Stimulated activated memory B cell treated with anti-CD40 and anti-IgM and Interleukin-4, amounts not matched to agents 10 μg/mL and 1 μg/mL and 100 μg/mL, for 72 hours (primary cell): ENCODE data around the gene EPHB3.

Experiments
- ATAC-seq: fragments of 150-1000 bp; cut with Tn5 transposase; 2 replicates; pipeline ENCODE4 v1.10.0; 2021
- H3K27ac Mint-ChIP-seq: one replicate; pipeline ENCODE4 v1.8.0; 2022; ENCODE audit warnings: mild to moderate bottlenecking, mixed read lengths
- H3K27me3 Mint-ChIP-seq: one replicate; pipeline ENCODE4 v1.8.0; 2022; ENCODE audit warnings: mixed read lengths
- H3K36me3 Mint-ChIP-seq: one replicate; pipeline ENCODE4 v1.8.0; 2022; ENCODE audit warnings: mixed read lengths
- H3K4me1 Mint-ChIP-seq: one replicate; pipeline ENCODE4 v1.8.0; 2022; ENCODE audit warnings: mixed read lengths
- H3K4me3 Mint-ChIP-seq: one replicate; pipeline ENCODE4 v1.8.0; 2022; ENCODE audit warnings: mild to moderate bottlenecking, moderate library complexity, mixed read lengths
- H3K9me3 Mint-ChIP-seq: one replicate; pipeline ENCODE4 v1.8.0; 2022; ENCODE audit warnings: mixed read lengths

Gene EPHB3

DNA sequence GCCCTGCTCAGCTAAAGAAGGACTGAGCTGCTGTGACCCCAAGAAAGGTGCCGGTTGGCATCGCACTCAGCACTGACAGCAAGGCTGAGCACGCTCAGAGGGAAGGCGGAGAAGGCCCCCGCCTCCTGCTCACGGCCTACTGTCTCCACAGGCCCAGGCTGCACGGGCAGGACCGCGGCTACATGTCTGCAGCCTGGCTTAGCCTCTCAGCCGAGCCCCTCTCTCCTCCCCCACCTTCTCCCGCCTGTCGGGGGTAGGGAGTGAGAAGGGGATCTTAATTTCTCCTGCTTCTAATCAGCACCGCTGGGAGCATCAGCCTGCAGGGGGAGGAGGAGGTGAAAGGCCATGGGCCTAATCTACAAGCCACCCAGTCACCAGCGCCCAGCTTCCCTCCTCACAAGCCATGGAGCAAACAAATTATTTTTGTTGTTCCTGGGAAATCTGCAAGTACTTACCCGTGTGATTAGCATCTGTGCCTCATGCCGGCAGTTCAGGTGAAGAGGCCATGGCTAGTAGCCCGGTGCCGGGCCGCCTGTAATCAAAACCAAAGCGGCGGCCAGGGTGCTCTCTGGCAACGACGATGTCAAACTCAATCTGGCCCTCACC lies 68.1 kb downstream of the EPHB3 start:
- Mint-ChIP-seq H3K27ac (no peak overlapping the region), H3K4me1 (no peaks in the 10 kb centered on the region), H3K4me3 (no peak overlapping the region), H3K36me3 (no peaks in the 10 kb centered on the region), H3K9me3 (no peaks in the 10 kb centered on the region), H3K27me3 (peaks cover 50% of the 10 kb centered on the region)
- peak; percentile 4 for ATAC-seq

GRCh38 chr3:184630861-184631471 lies 69.4 kb downstream of the EPHB3 start:
- no peak for ATAC-seq
- Mint-ChIP-seq H3K27ac (no peak overlapping the region), H3K27me3 (peaks cover 59% of the 10 kb centered on the region), H3K36me3 (no peaks in the 10 kb centered on the region), H3K9me3 (no peaks in the 10 kb centered on the region), H3K4me1 (no peaks in the 10 kb centered on the region), H3K4me3 (no peak overlapping the region)

- H3K36me3 Mint-ChIP-seq, result no peaks in the 10 kb centered on the region
- H3K4me1 Mint-ChIP-seq, result no peaks in the 10 kb centered on the region
- no peak overlapping the region for H3K27ac Mint-ChIP-seq
- no peaks in the 10 kb centered on the region for H3K9me3 Mint-ChIP-seq
- H3K4me3 Mint-ChIP-seq, result no peak overlapping the region
- H3K27me3 Mint-ChIP-seq, result peaks cover 54% of the 10 kb centered on the region
- ATAC-seq, result no peak
These were observed 69.9 kb downstream of the EPHB3 start for GRCh38 chr3:184631472-184631861.
